CD4-positive, alpha-beta T cell (primary cell): Measurements from ENCODE around the gene FAM241A. TPM values are rescaled to one million over a fixed set of nuclear protein-coding genes. Genes with fewer than 3 reads are reported as not detected.

Source experiments
- ATAC-seq: fragments of 200-7000 bp; cut with Tn5 transposase; one replicate; pipeline ENCODE4 v1.10.0; 2022; ENCODE audit warnings: mild to moderate bottlenecking; ENCODE audit not compliant: poor library complexity
- CTCF ChIA-PET: fragments of 350-600 bp; sonication (Branson Sonifier 250); formaldehyde crosslinking; loops from one replicate; lab custom pipeline; 2021; ENCODE audit warnings: antibody characterized with exemption, inconsistent platforms; lab: Charles Lee
- POLR2A ChIA-PET: fragments of 350-600 bp; sonication (Branson Sonifier 250); formaldehyde crosslinking; loops from one replicate; lab custom pipeline; 2021; ENCODE audit warnings: antibody characterized with exemption, inconsistent platforms; lab: Charles Lee
- DNase-seq, 14 experiments: peaks; one replicate each; pipeline ENCODE4 v3.0.0-alpha.2; 2013 to 2020; ENCODE audit warnings: mixed read lengths in 2 of 14
- H3K27ac ChIP-seq, 2 donors: one replicate each; pipeline versions ENCODE4 v1.5.1 to v1.7.0; 2013; ENCODE audit warnings: low read length in 2 of 2, low read depth in 1 of 2, mild to moderate bottlenecking in 1 of 2
- H3K27me3 ChIP-seq, 2 experiments: 1 replicate in 1 of 2; 2 replicates in 1 of 2; pipeline versions ENCODE4 v1.6.1 to v1.7.0; 2013; ENCODE audit warnings: low read length in 2 of 2, control low read depth in 1 of 2, mild to moderate bottlenecking in 1 of 2, moderate library complexity in 1 of 2; ENCODE audit not compliant: insufficient read depth in 2 of 2, control insufficient read depth in 1 of 2
- H3K36me3 ChIP-seq: one replicate; pipeline ENCODE4 v1.6.1; 2013; ENCODE audit warnings: low read length, control low read depth; ENCODE audit not compliant: insufficient read depth
- H3K4me1 ChIP-seq: one replicate; pipeline ENCODE4 v1.6.1; 2013; ENCODE audit warnings: low read length, control low read depth; ENCODE audit not compliant: insufficient read depth
- H3K4me3 ChIP-seq: one replicate; pipeline ENCODE4 v1.5.1; 2013; ENCODE audit warnings: mild to moderate bottlenecking, low read length, moderate library complexity
- H3K9me3 ChIP-seq, 2 experiments: 1 replicate in 1 of 2; 2 replicates in 1 of 2; pipeline versions ENCODE4 v1.6.1 to v1.7.0; 2013; ENCODE audit warnings: low read length in 2 of 2, mild to moderate bottlenecking in 2 of 2, control low read depth in 1 of 2, moderate library complexity in 1 of 2; ENCODE audit not compliant: control insufficient read depth in 1 of 2, insufficient read depth in 1 of 2
- H3K27ac Mint-ChIP-seq: one replicate; pipeline ENCODE4 v1.8.0; 2020; ENCODE audit warnings: mixed read lengths
- H3K27me3 Mint-ChIP-seq: one replicate; pipeline ENCODE4 v1.8.0; 2021; ENCODE audit warnings: mixed read lengths
- H3K36me3 Mint-ChIP-seq: one replicate; pipeline ENCODE4 v1.8.0; 2021; ENCODE audit warnings: low read depth, mixed read lengths
- H3K4me1 Mint-ChIP-seq: one replicate; pipeline ENCODE4 v1.8.0; 2021; ENCODE audit warnings: low read depth, mixed read lengths
- H3K4me3 Mint-ChIP-seq: one replicate; pipeline ENCODE4 v1.8.0; 2020; ENCODE audit warnings: mild to moderate bottlenecking, mixed read lengths
- H3K9me3 Mint-ChIP-seq: one replicate; pipeline ENCODE4 v1.8.0; 2020; ENCODE audit warnings: mixed read lengths
- CTCF ChIP-seq: fragments of 200-600 bp; IDR thresholded peaks from one replicate; pipeline ENCODE4 v1.8.0; 2022; ENCODE audit warnings: antibody characterized with exemption, mild to moderate bottlenecking
- intact Hi-C, 2 experiments: fragments of 100-400 bp; cut with DNase I in 1 of 2; cut with micrococcal nuclease in 1 of 2; formaldehyde crosslinking; loops; one replicate each; pipeline versions ENCODE4 v1.15.1 to v1.9.0; 2023 to 2025; cut with DNase I, micrococcal nuclease
- total RNA-seq, 174 experiments: library from RNA in 2 of 174; stranded (reverse) in 2 of 174; gene quantifications; one replicate each; pipeline ENCODE4 v1.2.3 and lab custom pipeline; 2021 to 2026

The FAM241A gene
- total RNA-seq, 2 experiments from 2014 or later = 0.74 to 1.1 TPM

- Histone ChIP-seq H3K4me3 (no peak overlapping the region), H3K36me3 (no peaks in the 10 kb centered on the region), H3K4me1 (peaks cover 5% of the 10 kb centered on the region), H3K27ac (no peak overlapping the region), H3K9me3 (no peaks in the 10 kb centered on the region), H3K27me3 (no peaks in the 10 kb centered on the region)
- no peak for TF ChIP-seq CTCF
- Mint-ChIP-seq H3K27ac (peak overlapping the region; percentile 31), H3K4me1 (peaks cover 59% of the 10 kb centered on the region), H3K4me3 (no peak overlapping the region), H3K9me3 (no peaks in the 10 kb centered on the region), H3K27me3 (no peaks in the 10 kb centered on the region), H3K36me3 (peaks cover 6% of the 10 kb centered on the region)
- no peak for DNase-seq
- intact Hi-C loops = no loop called here
- ChIA-PET CTCF (no interaction called here), POLR2A (interaction anchor here (0.6 kb wide), 1 partner anchor 41 kb away, joined by 3 read pairs; no protein-coding TSS in a partner anchor)
- ATAC-seq = no peak
Measured at GRCh38 chr4:112172180-112172579, 26.9 kb downstream of the FAM241A start.

GRCh38 chr4:112173593-112174558, 28.6 kb downstream of the FAM241A start:
- H3K27ac Mint-ChIP-seq = no peak overlapping the region
- H3K4me1 Mint-ChIP-seq = peaks cover 60% of the 10 kb centered on the region
- H3K4me1 ChIP-seq = no peaks in the 10 kb centered on the region

GRCh38 chr4:112175840-112176239, 30.6 kb downstream of the FAM241A start:
- DNase-seq (no peak), ATAC-seq (no peak)
- no peak for TF ChIP-seq CTCF
- Histone ChIP-seq H3K27me3 (no peaks in the 10 kb centered on the region), H3K4me1 (no peaks in the 10 kb centered on the region), H3K9me3 (no peaks in the 10 kb centered on the region), H3K27ac (no peak overlapping the region), H3K4me3 (no peak overlapping the region), H3K36me3 (no peaks in the 10 kb centered on the region)
- intact Hi-C loops = no loop called here
- no peaks in the 10 kb centered on the region for H3K27me3 Mint-ChIP-seq
- ChIA-PET CTCF (no interaction called here), POLR2A (no interaction called here)
- peaks cover 2% of the 10 kb centered on the region for H3K9me3 Mint-ChIP-seq
- H3K36me3 Mint-ChIP-seq = peaks cover 6% of the 10 kb centered on the region
- no peak overlapping the region for H3K27ac Mint-ChIP-seq
- H3K4me3 Mint-ChIP-seq = no peak overlapping the region
- peaks cover 51% of the 10 kb centered on the region for H3K4me1 Mint-ChIP-seq

More at GRCh38 chr4:112173593-112174558, 28.6 kb downstream of the FAM241A start:
- TF ChIP-seq CTCF = no peak
- intact Hi-C loops = no loop called here
- Mint-ChIP-seq H3K27me3 (no peaks in the 10 kb centered on the region), H3K36me3 (peaks cover 6% of the 10 kb centered on the region), H3K4me3 (no peak overlapping the region), H3K9me3 (peaks cover 2% of the 10 kb centered on the region)
- ATAC-seq (no peak), DNase-seq (no peak)
- Histone ChIP-seq H3K36me3 (no peaks in the 10 kb centered on the region), H3K27ac (no peak overlapping the region), H3K27me3 (no peaks in the 10 kb centered on the region), H3K4me3 (no peak overlapping the region), H3K9me3 (no peaks in the 10 kb centered on the region)
- POLR2A ChIA-PET = no interaction called here
- CTCF ChIA-PET = no interaction called here
